Measurements from ENCODE around the gene SLC25A26. TPM values are rescaled to one million over a fixed set of nuclear protein-coding genes. Genes with fewer than 3 reads are reported as not detected.
A peak's percentile ranks its signal among the peaks of the same experiment; 100 is the strongest.

Gene SLC25A26
- polyA plus RNA-seq, 1 experiment: 16.4 TPM

DNA sequence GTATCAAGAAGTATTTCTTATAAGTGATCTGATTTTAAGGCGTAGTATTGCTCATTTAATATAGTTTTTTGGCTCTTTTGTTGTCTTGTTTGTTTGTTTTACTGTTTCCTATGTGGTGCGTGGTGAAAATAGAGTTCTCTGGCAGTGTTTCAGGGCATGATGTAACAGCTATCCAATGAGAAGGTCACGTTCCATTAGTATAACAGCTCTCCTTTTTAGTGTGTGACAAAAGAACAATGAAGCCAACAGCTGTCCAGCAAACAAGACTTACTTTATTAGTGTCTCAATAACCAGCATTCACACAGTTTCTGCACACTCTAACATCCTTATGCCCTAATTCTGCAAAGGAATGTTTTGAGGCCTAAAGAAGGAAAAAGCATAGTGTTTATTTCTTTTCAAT is 127.9 kb downstream of the SLC25A26 start:
- H3K27me3 ChIP-seq (ENCODE audit: control insufficient read depth, insufficient read depth, low read length): no peaks in the 10 kb centered on the region
- no peak overlapping the region for H3K4me3 ChIP-seq (ENCODE audit: low read depth, low read length)
- CTCF ChIA-PET: no interaction called here
- DNase-seq (ENCODE audit: low read depth, low spot score): no peak
- no peak overlapping the region for H3K27ac ChIP-seq (ENCODE audit: low read depth, low read length)
- TF ChIP-seq, protein P1, sequence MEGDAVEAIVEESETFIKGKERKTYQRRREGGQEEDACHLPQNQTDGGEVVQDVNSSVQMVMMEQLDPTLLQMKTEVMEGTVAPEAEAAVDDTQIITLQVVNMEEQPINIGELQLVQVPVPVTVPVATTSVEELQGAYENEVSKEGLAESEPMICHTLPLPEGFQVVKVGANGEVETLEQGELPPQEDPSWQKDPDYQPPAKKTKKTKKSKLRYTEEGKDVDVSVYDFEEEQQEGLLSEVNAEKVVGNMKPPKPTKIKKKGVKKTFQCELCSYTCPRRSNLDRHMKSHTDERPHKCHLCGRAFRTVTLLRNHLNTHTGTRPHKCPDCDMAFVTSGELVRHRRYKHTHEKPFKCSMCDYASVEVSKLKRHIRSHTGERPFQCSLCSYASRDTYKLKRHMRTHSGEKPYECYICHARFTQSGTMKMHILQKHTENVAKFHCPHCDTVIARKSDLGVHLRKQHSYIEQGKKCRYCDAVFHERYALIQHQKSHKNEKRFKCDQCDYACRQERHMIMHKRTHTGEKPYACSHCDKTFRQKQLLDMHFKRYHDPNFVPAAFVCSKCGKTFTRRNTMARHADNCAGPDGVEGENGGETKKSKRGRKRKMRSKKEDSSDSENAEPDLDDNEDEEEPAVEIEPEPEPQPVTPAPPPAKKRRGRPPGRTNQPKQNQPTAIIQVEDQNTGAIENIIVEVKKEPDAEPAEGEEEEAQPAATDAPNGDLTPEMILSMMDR (IDR thresholded peaks at IDR 0.05; ENCODE audit: low read depth, low read length): no peak
- POLR2A ChIA-PET: no interaction called here
- no peaks in the 10 kb centered on the region; the same call in 1 of the 2 replicates for H3K9me3 ChIP-seq (ENCODE audit: control insufficient read depth, insufficient read depth, low read length)

GRCh38 chr3:66350601-66351000 is 129.8 kb downstream of the SLC25A26 start:
- ChIA-PET POLR2A (no interaction called here), CTCF (no interaction called here)
- no peak for DNase-seq (ENCODE audit: low read depth, low spot score)
- Histone ChIP-seq H3K4me3 (ENCODE audit: low read depth, low read length) (no peak overlapping the region), H3K9me3 (ENCODE audit: control insufficient read depth, insufficient read depth, low read length) (no peaks in the 10 kb centered on the region; the same call in 1 of the 2 replicates), H3K27me3 (ENCODE audit: control insufficient read depth, insufficient read depth, low read length) (no peaks in the 10 kb centered on the region), H3K27ac (ENCODE audit: low read depth, low read length) (no peak overlapping the region)
- TF ChIP-seq, protein P1 (IDR thresholded peaks at IDR 0.05; ENCODE audit: low read depth, low read length): no peak

- ChIA-PET POLR2A (no interaction called here), CTCF (interaction anchor here (1.3 to 2.9 kb wide), 2 partner anchors 25 to 55 kb away, joined by 3 to 9 read pairs; no protein-coding TSS in a partner anchor)
- Histone ChIP-seq H3K27me3 (ENCODE audit: control insufficient read depth, insufficient read depth, low read length) (no peaks in the 10 kb centered on the region), H3K4me3 (ENCODE audit: low read depth, low read length) (no peak overlapping the region), H3K27ac (ENCODE audit: low read depth, low read length) (no peak overlapping the region), H3K9me3 (ENCODE audit: control insufficient read depth, insufficient read depth, low read length) (no peaks in the 10 kb centered on the region; the same call in 1 of the 2 replicates)
- DNase-seq (ENCODE audit: low read depth, low spot score): no peak
- TF ChIP-seq, protein P1 (IDR thresholded peaks at IDR 0.05; ENCODE audit: low read depth, low read length): no peak
Measured at GRCh38 chr3:66353039-66353438, 132.2 kb downstream of the SLC25A26 start.

- TF ChIP-seq, protein P1 (IDR thresholded peaks at IDR 0.05; ENCODE audit: low read depth, low read length): no peak
- no peaks in the 10 kb centered on the region for H3K27me3 ChIP-seq (ENCODE audit: control insufficient read depth, insufficient read depth, low read length)
- no peaks in the 10 kb centered on the region; the same call in 1 of the 2 replicates for H3K9me3 ChIP-seq (ENCODE audit: control insufficient read depth, insufficient read depth, low read length)
- H3K4me3 ChIP-seq (ENCODE audit: low read depth, low read length): no peak overlapping the region
- ChIA-PET CTCF (interaction anchor here (0.6 to 2.9 kb wide), 6 partner anchors 24 to 345 kb away, joined by 3 to 9 read pairs (median 3); no protein-coding TSS in a partner anchor), POLR2A (interaction anchor here (0.6 kb wide), 1 partner anchor 1057 kb away, joined by 3 read pairs; no protein-coding TSS in a partner anchor)
- peak overlapping the region; percentile 42 for H3K27ac ChIP-seq (ENCODE audit: low read depth, low read length)
- peak; percentile 38 for DNase-seq (ENCODE audit: low read depth, low spot score)
Measured at GRCh38 chr3:66353530-66353929, 132.7 kb downstream of the SLC25A26 start.

DNA sequence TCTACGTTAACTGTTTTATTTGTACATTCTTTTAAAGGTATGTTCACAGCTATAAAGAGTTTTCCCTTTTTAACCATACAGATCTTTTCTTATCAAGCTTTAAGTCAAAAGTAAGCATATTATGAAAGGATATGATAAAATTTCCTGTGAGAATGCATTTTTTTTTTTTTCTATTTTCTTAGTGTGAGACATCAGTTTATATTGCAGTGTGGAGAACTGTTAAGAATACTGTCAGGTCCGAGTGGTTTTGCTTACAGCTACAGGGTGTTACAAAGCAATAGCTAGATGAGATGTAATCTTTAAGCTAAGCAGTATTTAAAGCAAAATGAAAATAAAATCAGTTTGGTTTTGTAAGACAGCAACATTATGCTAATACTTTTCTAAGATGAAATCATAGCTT is 133.2 kb downstream of the SLC25A26 start:
- H3K27ac ChIP-seq (ENCODE audit: low read depth, low read length): no peak overlapping the region
- no peaks in the 10 kb centered on the region for H3K27me3 ChIP-seq (ENCODE audit: control insufficient read depth, insufficient read depth, low read length)
- H3K4me3 ChIP-seq (ENCODE audit: low read depth, low read length): no peak overlapping the region
- no peak for DNase-seq (ENCODE audit: low read depth, low spot score)
- H3K9me3 ChIP-seq (ENCODE audit: control insufficient read depth, insufficient read depth, low read length): no peaks in the 10 kb centered on the region; the same call in 1 of the 2 replicates
- POLR2A ChIA-PET: interaction anchor here (0.6 to 0.7 kb wide), 2 partner anchors 1057 to 1293 kb away, joined by 3 read pairs; no protein-coding TSS in a partner anchor
- CTCF ChIA-PET: interaction anchor here (0.6 to 2.9 kb wide), 8 partner anchors 20 to 345 kb away, joined by 3 to 9 read pairs (median 4); no protein-coding TSS in a partner anchor
- TF ChIP-seq, protein P1 (IDR thresholded peaks at IDR 0.05; ENCODE audit: low read depth, low read length): no peak
